WERI-Rb-1 (cell line): ENCODE data around the gene EYS.

Source experiments
- DNase-seq: peaks from one replicate; pipeline ENCODE4 v3.0.0-alpha.2; 2020
- H3K27ac ChIP-seq: fragments of 250-450 bp; sonication (Bioruptor Pico); 2 replicates; pipeline ENCODE4 v1.5.1; 2020; ENCODE audit warnings: mild to moderate bottlenecking, moderate library complexity
- H3K27me3 ChIP-seq: fragments of 250-450 bp; sonication (Bioruptor Pico); 2 replicates; pipeline ENCODE4 v1.5.1; 2021; ENCODE audit warnings: mild to moderate bottlenecking, low read depth, moderate library complexity; ENCODE audit not compliant: insufficient read depth, severe bottlenecking
- H3K36me3 ChIP-seq: fragments of 250-450 bp; sonication (Bioruptor Pico); 2 replicates; pipeline ENCODE4 v1.5.1; 2020; ENCODE audit warnings: mild to moderate bottlenecking, moderate library complexity
- H3K4me3 ChIP-seq: 2 replicates; pipeline ENCODE4 v1.5.1; 2011; ENCODE audit warnings: low read depth, mild to moderate bottlenecking, control low read depth, low read length
- H3K9me3 ChIP-seq: fragments of 250-450 bp; sonication (Bioruptor Pico); 2 replicates; pipeline ENCODE4 v1.5.1; 2021; ENCODE audit warnings: mild to moderate bottlenecking, moderate library complexity; ENCODE audit not compliant: severe bottlenecking
- CTCF ChIP-seq: IDR thresholded peaks from 2 replicates; pipeline ENCODE4 v1.5.1; 2011; ENCODE audit warnings: low read depth, mild to moderate bottlenecking, control low read depth, inconsistent platforms, low read length

The EYS gene

GRCh38 chr6:64782877-64783276, 924.1 kb downstream of the EYS start:
- no peak for DNase-seq
- Histone ChIP-seq H3K27ac (no peak overlapping the region), H3K4me3 (no peak overlapping the region), H3K27me3 (no peaks in the 10 kb centered on the region), H3K36me3 (no peaks in the 10 kb centered on the region), H3K9me3 (no peaks in the 10 kb centered on the region)
- TF ChIP-seq CTCF = no peak

GRCh38 chr6:64777941-64778785, 928.9 kb downstream of the EYS start:
- H3K9me3 ChIP-seq = no peaks in the 10 kb centered on the region
- no peaks in the 10 kb centered on the region for H3K27me3 ChIP-seq
- no peak for TF ChIP-seq CTCF
- H3K36me3 ChIP-seq = no peaks in the 10 kb centered on the region
- no peak overlapping the region for H3K27ac ChIP-seq
- no peak for DNase-seq
- no peak overlapping the region for H3K4me3 ChIP-seq

- Histone ChIP-seq H3K36me3 (no peaks in the 10 kb centered on the region), H3K4me3 (no peak overlapping the region), H3K9me3 (no peaks in the 10 kb centered on the region), H3K27me3 (no peaks in the 10 kb centered on the region), H3K27ac (no peak overlapping the region)
- no peak for TF ChIP-seq CTCF
- no peak for DNase-seq
Observed at GRCh38 chr6:64776359-64776758, 930.7 kb downstream of the EYS start.

GRCh38 chr6:64774881-64775280, 932.1 kb downstream of the EYS start:
- Histone ChIP-seq H3K4me3 (no peak overlapping the region), H3K27ac (no peak overlapping the region), H3K9me3 (no peaks in the 10 kb centered on the region), H3K27me3 (no peaks in the 10 kb centered on the region), H3K36me3 (no peaks in the 10 kb centered on the region)
- TF ChIP-seq CTCF = no peak
- DNase-seq = no peak

GRCh38 chr6:64750910-64751309, 956.1 kb downstream of the EYS start:
- Histone ChIP-seq H3K36me3 (no peaks in the 10 kb centered on the region), H3K27ac (no peak overlapping the region), H3K9me3 (no peaks in the 10 kb centered on the region), H3K4me3 (no peak overlapping the region), H3K27me3 (no peaks in the 10 kb centered on the region)
- no peak for DNase-seq
- no peak for TF ChIP-seq CTCF

- Histone ChIP-seq H3K9me3 (no peaks in the 10 kb centered on the region), H3K27me3 (no peaks in the 10 kb centered on the region), H3K27ac (no peak overlapping the region), H3K4me3 (no peak overlapping the region), H3K36me3 (no peaks in the 10 kb centered on the region)
- TF ChIP-seq CTCF = no peak
- DNase-seq = no peak
Observed at GRCh38 chr6:64737418-64737817, 969.6 kb downstream of the EYS start.
